HG03354 (cell line): Measurements from ENCODE around the gene CD3G.

Experiments
- ATAC-seq: cut with Tn5 transposase; IDR thresholded peaks from one replicate; pipeline ENCODE4 v1.9.1; 2021; ENCODE audit warnings: mild to moderate bottlenecking; ENCODE audit not compliant: unreplicated experiment, poor library complexity, severe bottlenecking

The CD3G gene

DNA sequence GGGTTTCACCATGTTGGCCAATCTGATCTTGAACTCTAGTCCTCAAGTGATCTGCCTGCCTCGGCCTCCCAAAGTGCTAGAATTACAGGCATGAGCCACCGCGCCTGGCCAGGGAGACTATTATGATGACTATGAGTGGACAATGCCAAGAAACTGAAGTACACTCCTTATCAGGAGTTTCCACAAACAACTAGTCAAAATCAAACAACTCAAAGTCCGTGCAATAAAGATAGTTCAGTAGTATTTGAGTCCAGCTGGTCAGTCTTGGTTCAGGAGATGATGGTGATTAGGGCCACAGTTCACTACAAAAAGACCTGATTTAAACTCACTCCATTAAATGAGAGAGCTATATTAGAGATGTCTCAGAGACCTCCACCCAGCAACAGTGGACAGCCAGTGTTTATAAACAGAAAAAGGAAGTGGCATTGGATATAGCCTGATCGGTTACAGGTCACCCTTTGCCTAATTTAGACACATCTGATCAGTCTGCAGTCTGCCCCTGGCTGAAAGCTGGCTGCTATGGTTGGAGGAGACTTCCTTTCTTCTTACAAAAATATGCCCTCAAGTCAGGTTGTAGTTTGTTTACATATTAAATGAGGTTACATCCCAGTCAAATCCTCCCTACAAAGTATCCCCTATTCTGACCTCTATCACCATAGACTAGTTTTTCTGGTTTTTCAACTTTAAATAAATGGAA lies 22.6 kb upstream of the CD3G start:
- no peak for ATAC-seq

DNA sequence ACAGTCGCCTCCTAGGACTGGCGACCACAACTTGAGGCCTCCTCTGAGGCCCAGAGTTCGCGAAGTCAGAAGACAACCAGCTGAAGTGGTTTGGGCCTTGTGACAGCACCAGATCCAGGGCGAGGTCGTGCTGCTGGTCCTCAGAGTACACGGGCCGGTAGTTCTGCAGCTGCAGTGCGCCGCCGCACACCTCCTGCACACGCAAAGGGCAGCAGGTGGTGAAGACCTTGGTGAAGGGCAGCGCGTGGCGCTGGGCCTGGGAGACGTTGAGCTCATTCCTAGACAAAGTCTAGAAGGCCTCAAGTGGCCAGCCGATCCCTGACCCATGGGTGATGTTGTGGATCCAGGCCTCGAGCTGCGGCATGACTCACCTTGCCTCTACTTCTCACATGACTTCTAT lies 21.4 kb upstream of the CD3G start:
- ATAC-seq = no peak

DNA sequence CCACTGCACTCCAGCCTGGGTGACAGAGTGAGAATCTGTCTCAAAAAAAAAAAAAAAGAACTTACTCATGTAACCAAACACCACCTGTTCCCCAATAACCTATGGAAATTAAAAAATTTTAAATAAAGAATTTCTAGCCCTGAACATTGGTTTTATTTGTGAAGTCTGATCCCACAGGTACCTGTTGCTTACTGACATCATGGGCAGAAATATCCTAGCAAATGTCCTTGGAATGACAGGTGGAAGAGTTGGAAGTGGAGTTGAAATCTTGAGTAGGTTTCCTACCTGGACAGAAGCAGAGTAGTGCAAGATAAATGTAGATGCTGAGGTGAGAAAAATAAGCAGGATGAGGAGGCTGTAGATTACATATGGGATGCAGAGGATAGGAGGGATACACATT lies 18.9 kb upstream of the CD3G start:
- no peak for ATAC-seq

DNA sequence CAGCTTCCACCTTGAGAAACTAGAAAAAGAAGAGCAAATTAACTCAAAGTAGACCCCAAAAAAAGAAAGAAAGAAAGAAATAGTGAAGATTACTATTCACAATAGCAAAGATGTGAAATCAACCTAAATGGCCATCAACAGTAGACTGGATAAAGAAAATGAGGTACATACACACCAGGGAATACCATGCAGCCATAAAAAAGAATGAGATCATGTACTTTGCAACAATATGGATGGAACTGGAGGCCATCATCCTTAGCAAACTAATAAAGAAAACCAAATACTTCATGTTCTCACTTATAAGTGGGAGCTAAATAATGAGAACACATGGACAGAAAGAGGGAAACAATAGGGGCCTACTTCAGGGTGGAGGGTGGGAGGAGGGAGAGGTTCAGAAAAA lies 15.4 kb upstream of the CD3G start:
- ATAC-seq = no peak

DNA sequence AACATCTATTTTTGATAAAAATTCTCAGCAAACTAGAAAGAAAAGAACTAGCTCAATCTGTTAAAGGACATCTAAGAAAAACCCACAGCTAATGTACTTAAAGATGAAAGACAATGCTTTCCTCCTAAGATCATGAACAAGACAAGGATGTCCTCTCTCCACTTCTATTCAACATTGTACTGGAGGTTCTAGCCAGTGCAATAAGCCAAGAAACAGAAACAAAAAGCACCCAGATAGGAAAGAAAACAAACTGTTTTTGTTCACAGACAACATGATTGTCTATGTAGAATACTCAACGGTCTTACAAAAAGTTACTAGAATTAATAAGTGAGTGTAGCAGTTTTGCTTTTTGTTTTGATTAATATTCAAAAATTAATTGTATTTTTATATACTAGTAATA lies 9.4 kb upstream of the CD3G start:
- ATAC-seq = no peak

DNA sequence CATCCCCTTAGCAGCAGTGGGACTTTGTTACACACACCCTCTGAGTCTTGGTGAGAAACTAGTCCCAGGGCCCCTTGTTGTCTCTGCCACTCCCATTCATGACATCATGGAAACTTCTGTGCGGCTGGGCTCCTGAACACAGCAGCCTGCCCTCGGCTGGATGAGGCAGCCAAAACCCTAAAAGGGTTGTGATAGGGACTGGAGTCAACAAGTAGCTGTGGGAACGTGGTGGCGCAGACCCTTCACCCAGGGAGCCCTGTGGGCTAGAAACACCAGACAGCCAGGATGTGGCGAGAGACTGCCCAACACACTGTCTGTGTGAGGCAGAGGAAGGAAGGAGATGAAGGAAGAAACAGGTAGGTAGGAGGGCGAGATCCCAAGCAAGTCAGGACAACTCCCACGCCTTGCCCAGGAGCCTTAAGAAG lies 5.5 kb upstream of the CD3G start:
- ATAC-seq = no peak

DNA sequence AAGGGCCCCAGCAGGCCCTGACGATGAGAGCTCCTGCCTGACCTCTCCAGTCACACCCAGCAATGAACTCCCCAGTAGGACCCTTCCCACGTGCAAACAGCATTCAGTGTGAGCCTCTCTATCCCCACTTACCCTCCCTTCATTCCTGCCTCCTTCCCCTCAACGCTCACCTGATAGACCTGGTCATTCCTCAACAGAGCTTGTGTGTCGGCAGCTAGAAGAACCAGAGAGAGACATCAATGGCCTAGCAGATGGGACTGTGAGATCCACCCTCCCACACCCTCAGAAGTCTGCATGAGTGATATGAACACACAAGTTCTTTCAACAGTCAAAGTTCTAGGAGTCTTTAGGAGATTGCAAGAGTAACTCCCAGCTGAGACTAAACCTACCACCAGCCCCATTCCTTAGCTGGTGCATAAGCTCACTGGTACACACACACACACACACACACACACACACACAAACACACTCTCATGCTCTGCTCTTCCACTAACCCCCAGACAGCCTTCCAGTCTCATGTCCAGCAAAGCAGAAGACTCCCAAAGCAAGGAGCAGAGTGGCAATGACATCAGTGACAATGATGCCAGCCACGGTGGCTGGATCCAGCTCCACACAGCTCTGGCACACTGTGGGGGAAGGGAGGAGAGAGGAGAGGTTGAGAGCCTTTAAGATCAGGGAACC lies 4.7 kb upstream of the CD3G start:
- ATAC-seq = no peak

DNA sequence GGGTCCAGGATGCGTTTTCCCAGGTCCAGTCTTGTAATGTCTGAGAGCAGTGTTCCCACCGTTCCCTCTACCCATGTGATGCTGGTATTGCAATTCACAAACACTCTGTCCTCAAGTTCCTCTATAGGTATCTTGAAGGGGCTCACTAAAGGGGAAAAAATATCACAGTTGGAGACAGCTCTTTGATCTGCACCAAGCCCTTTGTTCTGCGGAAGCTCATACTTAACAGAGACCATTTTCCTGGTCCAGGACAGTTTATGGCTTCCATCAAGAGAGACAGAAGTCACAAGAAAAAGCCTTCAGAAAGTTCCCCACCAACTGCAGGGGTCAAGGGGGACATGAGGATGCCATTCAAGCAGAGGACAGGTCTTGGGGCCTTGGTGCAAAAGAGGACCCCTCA lies 3.7 kb upstream of the CD3G start:
- no peak for ATAC-seq

DNA sequence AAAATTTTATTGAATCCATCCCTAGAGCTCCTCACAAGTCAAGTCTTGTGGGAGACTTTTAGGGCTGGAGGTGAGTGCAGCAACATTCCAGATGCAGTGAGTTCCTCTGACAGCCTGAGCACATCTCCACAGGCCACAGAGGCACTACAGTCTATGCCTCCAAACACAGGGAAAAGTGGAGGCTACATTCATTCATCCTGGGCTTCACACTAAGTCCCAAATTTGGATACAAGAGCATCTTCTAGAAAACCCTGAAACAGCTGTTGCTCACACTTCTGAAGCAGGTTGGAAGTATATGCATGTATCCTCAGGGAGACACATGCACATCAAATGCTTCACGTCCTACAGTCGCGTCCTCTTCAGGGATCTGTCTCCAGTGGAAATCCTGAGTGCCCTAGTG lies 2.9 kb upstream of the CD3G start:
- no peak for ATAC-seq

DNA sequence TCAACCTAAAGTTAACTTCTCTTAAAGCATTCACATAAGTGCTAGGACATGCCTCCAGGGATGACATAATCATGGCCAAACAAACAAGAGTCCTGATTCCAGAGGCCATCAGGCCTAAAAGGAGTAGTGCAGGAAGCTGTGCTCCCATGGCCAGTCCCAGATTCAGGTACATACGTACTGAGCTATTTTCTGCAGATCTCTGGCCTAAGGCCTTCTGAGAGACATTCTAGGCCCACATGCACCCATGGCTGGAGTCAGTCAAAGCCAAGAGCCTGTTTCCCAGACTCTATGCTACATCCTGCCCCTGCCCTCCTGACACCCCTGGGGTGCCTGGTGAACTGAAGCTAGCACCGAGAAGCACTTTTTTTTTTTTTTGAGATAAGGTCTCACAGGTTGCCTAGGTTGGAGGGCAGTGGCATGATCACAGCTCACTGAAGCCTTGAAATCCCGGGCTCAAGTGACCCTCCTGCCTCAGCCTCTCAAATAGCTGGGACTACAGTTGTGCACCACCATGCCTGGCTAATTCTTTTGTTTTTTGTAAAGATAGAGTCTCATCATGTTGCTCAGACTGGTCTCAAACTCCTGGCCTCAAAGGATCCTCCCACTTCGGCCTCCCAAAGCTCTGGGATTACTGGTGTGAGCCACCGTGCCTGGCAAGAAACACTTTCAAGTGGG lies 2.2 kb upstream of the CD3G start:
- no peak for ATAC-seq

DNA sequence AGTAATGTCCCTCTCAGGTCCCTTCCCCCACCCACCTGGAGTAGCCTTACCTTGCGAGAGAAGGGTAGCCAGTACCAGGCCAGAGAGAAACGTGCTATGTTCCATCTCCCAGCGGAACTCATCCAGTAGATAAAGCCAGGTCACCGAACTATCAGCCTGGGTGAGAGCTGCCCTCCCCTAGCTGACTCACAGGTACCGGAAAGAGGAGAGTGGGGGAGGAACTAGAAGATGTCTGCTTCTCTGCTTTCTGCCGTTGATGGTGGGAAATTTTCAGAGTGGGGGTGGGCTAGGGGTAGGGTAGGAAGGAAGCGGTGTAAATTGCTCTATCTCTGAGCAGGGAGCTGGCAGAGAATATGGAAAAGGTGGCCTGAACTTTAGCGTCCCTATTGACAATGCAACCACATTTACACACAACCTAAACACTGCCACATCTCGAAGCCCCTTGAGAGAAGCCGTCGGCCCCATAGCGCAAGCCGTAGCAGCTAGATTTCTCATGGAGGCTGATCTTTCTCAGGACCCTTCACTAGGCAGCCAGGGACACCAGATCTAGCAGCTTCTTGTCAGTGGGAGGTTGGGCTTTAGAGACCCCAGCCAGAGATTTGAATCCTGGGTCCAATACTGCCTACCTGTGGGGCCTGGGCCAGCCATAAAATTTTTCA lies 1.5 kb upstream of the CD3G start, which contains the start of gene CD3D:
TSS of gene CD3D (minus strand) at position 203 of the 659 bp plus-strand sequence. CDS start at position 105, 98 bp downstream.
- no peak for ATAC-seq

DNA sequence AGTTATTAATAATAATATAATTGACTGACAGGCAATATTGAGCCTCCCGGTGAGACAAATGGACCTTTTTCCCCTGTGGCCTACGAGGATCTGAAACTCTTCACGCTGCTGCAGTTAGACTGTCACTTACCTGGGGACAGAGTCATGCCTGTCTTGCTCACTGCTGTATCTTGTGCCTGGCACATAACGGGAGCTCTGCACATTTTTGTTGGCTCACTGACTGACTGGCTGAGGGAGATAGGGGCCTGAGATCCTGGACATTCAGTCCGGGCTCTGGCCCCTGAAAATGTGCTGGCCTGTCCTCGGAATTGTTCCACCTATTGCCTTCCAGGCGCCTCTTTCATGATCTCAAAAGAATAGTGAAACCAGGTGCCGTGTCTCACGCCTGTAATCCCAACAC lies 896 bp upstream of the CD3G start:
- ATAC-seq = no peak

DNA sequence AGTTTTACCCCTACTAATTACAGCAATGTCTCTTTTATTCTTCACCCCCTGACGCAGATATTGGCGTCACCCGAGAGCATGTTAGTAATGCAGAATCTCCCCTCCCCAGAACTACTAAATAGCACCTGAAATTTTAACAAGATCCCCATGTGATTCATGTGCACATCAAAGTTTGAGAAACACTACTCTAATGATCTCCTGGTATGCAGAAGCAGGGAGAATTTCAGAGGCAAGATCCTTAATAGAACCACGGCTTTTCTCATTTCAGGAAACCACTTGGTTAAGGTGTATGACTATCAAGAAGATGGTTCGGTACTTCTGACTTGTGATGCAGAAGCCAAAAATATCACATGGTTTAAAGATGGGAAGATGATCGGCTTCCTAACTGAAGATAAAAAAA lies 5.3 kb downstream of the CD3G start:
- ATAC-seq = no peak

DNA sequence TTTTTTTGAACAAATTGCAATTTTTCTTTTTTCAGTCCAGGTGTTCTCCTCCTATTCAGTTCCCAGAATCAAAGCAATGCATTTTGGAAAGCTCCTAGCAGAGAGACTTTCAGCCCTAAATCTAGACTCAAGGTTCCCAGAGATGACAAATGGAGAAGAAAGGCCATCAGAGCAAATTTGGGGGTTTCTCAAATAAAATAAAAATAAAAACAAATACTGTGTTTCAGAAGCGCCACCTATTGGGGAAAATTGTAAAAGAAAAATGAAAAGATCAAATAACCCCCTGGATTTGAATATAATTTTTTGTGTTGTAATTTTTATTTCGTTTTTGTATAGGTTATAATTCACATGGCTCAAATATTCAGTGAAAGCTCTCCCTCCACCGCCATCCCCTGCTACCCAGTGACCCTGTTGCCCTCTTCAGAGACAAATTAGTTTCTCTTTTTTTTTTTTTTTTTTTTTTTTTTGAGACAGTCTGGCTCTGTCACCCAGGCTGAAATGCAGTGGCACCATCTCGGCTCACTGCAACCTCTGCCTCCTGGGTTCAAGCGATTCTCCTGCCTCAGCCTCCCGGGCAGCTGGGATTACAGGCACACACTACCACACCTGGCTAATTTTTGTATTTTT lies 9.1 kb downstream of the CD3G start:
- no peak for ATAC-seq

DNA sequence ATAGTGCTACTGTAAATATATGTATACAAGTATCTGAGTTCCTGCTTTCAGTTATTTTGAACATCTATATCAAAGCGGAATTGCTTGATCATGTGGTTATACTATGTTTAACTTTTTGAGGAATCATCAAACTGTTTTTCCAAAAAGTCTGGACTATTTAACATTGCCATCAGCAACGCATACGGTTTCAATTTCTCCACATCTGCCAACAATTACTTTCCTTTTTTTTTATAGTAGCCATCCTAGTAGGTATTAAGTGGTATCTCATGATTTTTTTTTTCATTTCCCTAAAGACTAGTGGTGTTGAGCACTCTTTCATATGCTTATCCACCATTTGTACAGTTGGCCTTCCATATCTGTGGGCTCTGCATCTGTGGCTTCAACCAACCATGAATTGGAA lies 13.9 kb downstream of the CD3G start:
- ATAC-seq = no peak

DNA sequence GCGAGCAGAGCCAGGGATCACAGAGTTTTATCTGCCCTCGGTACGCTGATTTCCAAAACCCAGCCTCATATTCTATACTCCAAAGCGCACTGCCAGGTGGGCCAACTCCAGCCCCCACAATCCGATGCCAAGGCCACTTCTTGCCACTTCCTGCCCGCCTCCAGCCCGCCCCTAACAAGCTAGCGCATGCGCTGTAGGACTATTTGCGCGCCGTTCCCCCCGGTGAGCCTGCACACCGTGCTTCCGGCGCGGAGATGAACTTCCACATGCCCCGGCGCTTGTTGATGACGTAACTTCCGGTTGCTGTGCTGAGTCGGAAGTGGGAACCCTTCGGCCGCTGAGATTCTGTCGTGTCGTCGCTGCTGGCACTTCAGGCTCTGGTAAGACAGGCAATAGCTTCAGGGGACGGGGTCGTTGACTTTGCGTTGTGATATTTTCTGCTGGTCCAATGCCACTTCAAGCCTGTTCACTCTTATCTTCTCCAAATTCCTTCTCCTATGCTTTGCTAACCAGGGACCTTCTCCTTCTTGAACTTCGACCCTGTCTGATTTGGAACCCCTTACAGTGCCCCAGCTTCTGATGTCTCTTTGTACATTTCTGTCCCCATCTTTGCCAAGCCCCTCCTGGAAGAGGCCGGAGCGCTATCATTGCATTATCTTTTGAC lies 15.3 kb downstream of the CD3G start, which contains the start of gene UBE4A:
TSS of gene UBE4A (plus strand) at position 306 of the 664 bp plus-strand sequence. CDS start 5,481 bp downstream, outside the sequence.
- ATAC-seq = peak; percentile 95

DNA sequence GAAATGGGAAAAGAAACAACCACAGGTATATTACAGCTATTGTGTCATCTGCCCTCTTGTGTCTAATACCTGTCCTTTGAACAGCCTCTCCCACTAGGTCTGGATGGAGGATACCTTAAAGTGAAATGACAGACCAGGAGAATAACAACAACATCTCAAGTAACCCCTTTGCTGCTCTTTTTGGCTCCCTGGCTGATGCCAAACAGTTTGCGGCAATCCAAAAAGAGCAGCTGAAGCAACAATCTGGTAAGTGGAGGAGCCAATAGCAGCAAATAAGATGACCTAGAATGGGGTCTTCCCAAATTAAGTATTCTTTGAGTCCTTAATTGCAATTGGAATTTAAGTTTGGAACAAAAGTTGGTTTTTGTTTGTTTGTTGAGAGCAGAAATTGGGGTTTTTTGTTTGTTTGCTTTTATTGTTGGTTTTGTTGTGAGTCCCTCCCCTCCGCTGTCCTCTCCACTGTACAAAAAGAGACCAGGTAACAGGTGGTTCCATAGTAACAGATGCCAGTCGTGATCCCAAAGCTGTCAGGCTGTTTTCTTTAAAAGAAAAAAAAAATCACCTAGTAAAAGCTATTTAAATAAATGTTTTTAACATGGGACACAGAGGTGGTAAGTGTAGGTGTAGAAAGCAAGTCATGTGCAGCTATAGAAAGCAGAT lies 20.9 kb downstream of the CD3G start:
- no peak for ATAC-seq

DNA sequence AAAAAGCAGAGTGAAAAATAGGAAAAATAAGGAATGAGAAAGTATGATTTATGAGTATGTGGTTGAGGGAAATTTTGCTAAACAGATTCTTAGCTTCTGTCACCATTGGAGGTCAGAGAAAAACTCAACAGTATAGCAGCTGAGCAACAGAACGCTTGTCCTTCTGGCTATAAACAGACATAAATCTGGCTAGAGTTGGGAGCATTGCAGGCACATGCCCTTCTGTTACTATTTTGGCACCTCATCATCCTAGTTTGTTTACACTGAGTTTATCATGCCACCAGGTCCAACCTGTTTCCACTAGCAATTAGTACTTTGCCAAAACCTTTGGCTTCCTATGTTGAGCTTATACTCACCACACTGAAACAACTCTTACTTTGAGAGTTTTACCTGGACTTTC lies 22.1 kb downstream of the CD3G start:
- ATAC-seq = no peak

DNA sequence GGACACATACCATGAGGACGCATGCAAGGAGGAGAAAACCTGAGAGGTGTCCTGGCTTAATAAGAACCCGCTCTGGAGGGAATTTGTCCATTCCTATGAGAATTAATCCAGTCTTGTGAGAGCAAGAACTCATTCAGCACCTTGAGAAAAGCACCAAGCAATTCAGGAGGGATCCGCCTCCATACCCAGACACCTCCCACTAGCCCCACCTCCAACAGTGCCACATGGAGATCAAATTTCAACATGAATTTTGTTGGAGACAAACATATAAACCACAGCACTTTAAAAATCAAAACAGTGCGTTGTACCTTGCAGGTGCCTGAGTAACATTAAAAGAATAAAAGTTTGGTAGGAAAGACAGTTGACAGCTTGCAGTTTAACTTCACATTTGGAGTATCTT lies 26.6 kb downstream of the CD3G start:
- no peak for ATAC-seq
